Measurements from ENCODE around the gene HYAL2. TPM values are rescaled to one million over a fixed set of nuclear protein-coding genes. Genes with fewer than 3 reads are reported as not detected.

Gene HYAL2
- total RNA-seq, 2 experiments from 2014 or later: 1.5 to 2.1 TPM

- Mint-ChIP-seq H3K36me3 (ENCODE audit: low read depth) (peaks cover 16% of the 10 kb centered on the region), H3K4me1 (ENCODE audit: low read depth) (peaks cover 43% of the 10 kb centered on the region), H3K27ac (peak overlapping the region; percentile 13), H3K27me3 (ENCODE audit: low read depth) (no peaks in the 10 kb centered on the region), H3K4me3 (peak overlapping the region; percentile 97), H3K9me3 (no peaks in the 10 kb centered on the region)
- CTCF ChIA-PET: interaction anchor here (1.3 kb wide), 1 partner anchor 10 kb away, joined by 5 read pairs; no protein-coding TSS in a partner anchor
- intact Hi-C loops (cut with micrococcal nuclease): loop anchor here (10.0 kb wide), 1 partner anchor 1027 kb away; the partner anchor contains the start of gene MANF
- DNase-seq: no peak
Observed at GRCh38 chr3:50357481-50357880, 34.9 kb upstream of the HYAL2 start.

- Mint-ChIP-seq H3K9me3 (no peaks in the 10 kb centered on the region), H3K4me3 (no peak overlapping the region), H3K27ac (no peak overlapping the region), H3K27me3 (ENCODE audit: low read depth) (no peaks in the 10 kb centered on the region), H3K36me3 (ENCODE audit: low read depth) (peaks cover 18% of the 10 kb centered on the region), H3K4me1 (ENCODE audit: low read depth) (peaks cover 48% of the 10 kb centered on the region)
- intact Hi-C loops (cut with micrococcal nuclease): loop anchor here (10.0 kb wide), 1 partner anchor 1028 kb away; the partner anchor contains the start of gene MANF
- CTCF ChIA-PET: interaction anchor here (1.5 to 1.6 kb wide), 2 partner anchors 11 to 185 kb away, joined by 4 to 6 read pairs; partner anchors contain the start of gene ZMYND10
- DNase-seq: no peak
Observed at GRCh38 chr3:50356553-50356952, 34.0 kb upstream of the HYAL2 start.

- CTCF ChIA-PET: interaction anchor here (1.5 to 1.6 kb wide), 2 partner anchors 11 to 186 kb away, joined by 4 to 6 read pairs; partner anchors contain the start of gene ZMYND10
- H3K4me1 Mint-ChIP-seq (ENCODE audit: low read depth): peaks cover 54% of the 10 kb centered on the region
- H3K9me3 Mint-ChIP-seq: no peaks in the 10 kb centered on the region
- no peak overlapping the region for H3K4me3 Mint-ChIP-seq
- no peak for DNase-seq
- H3K27ac Mint-ChIP-seq: peak overlapping the region; percentile 13
- intact Hi-C loops (cut with micrococcal nuclease): loop anchor here (10.0 kb wide), 1 partner anchor 1029 kb away; the partner anchor contains the start of gene MANF
- H3K27me3 Mint-ChIP-seq (ENCODE audit: low read depth): no peaks in the 10 kb centered on the region
- H3K36me3 Mint-ChIP-seq (ENCODE audit: low read depth): peaks cover 18% of the 10 kb centered on the region
Observed at GRCh38 chr3:50355829-50356552, 33.4 kb upstream of the HYAL2 start.

- Mint-ChIP-seq H3K4me3 (no peak overlapping the region), H3K36me3 (ENCODE audit: low read depth) (peaks cover 18% of the 10 kb centered on the region), H3K27me3 (ENCODE audit: low read depth) (no peaks in the 10 kb centered on the region), H3K9me3 (no peaks in the 10 kb centered on the region), H3K4me1 (ENCODE audit: low read depth) (peaks cover 56% of the 10 kb centered on the region), H3K27ac (no peak overlapping the region)
- CTCF ChIA-PET: interaction anchor here (1.2 kb wide), 1 partner anchor 30 kb away, joined by 3 read pairs; no protein-coding TSS in a partner anchor
- intact Hi-C loops (cut with micrococcal nuclease): loop anchor here (10.0 kb wide), 1 partner anchor 1030 kb away; the partner anchor contains the start of gene MANF
- no peak for DNase-seq
Observed at GRCh38 chr3:50354850-50355249, 32.3 kb upstream of the HYAL2 start.

GRCh38 chr3:50354186-50354764, 31.7 kb upstream of the HYAL2 start:
- no peak overlapping the region for H3K27ac Mint-ChIP-seq
- no peak for DNase-seq
- intact Hi-C loops (cut with micrococcal nuclease): loop anchor here (10.0 kb wide), 1 partner anchor 1031 kb away; the partner anchor contains the start of gene MANF
- CTCF ChIA-PET: interaction anchor here (1.2 to 1.5 kb wide), 4 partner anchors 10 to 195 kb away, joined by 3 to 5 read pairs (median 3); no protein-coding TSS in a partner anchor
- H3K4me3 Mint-ChIP-seq: no peak overlapping the region
- H3K36me3 Mint-ChIP-seq (ENCODE audit: low read depth): peaks cover 17% of the 10 kb centered on the region
- H3K4me1 Mint-ChIP-seq (ENCODE audit: low read depth): peaks cover 56% of the 10 kb centered on the region
- H3K9me3 Mint-ChIP-seq: no peaks in the 10 kb centered on the region
- no peaks in the 10 kb centered on the region for H3K27me3 Mint-ChIP-seq (ENCODE audit: low read depth)

- no peaks in the 10 kb centered on the region for H3K27me3 Mint-ChIP-seq (ENCODE audit: low read depth)
- peaks cover 18% of the 10 kb centered on the region for H3K36me3 Mint-ChIP-seq (ENCODE audit: low read depth)
- intact Hi-C loops (cut with micrococcal nuclease): loop anchor here (10.0 kb wide), 1 partner anchor 1031 kb away; the partner anchor contains the start of gene MANF
- DNase-seq: no peak
- peaks cover 63% of the 10 kb centered on the region for H3K4me1 Mint-ChIP-seq (ENCODE audit: low read depth)
- CTCF ChIA-PET: interaction anchor here (0.9 to 1.6 kb wide), 7 partner anchors 8 to 196 kb away, joined by 3 to 5 read pairs (median 3); no protein-coding TSS in a partner anchor
- no peak overlapping the region for H3K27ac Mint-ChIP-seq
- H3K4me3 Mint-ChIP-seq: no peak overlapping the region
- no peaks in the 10 kb centered on the region for H3K9me3 Mint-ChIP-seq
Observed at GRCh38 chr3:50353245-50354004, 30.9 kb upstream of the HYAL2 start.

GRCh38 chr3:50352781-50353180, 30.2 kb upstream of the HYAL2 start:
- Mint-ChIP-seq H3K36me3 (ENCODE audit: low read depth) (peaks cover 16% of the 10 kb centered on the region), H3K9me3 (no peaks in the 10 kb centered on the region), H3K4me3 (no peak overlapping the region), H3K4me1 (ENCODE audit: low read depth) (peaks cover 63% of the 10 kb centered on the region), H3K27me3 (ENCODE audit: low read depth) (no peaks in the 10 kb centered on the region), H3K27ac (no peak overlapping the region)
- intact Hi-C loops (cut with micrococcal nuclease): loop anchor here (10.0 kb wide), 1 partner anchor 1032 kb away; the partner anchor contains the start of gene MANF
- peak; percentile 24 for DNase-seq
- CTCF ChIA-PET: interaction anchor here (0.9 to 1.6 kb wide), 5 partner anchors 8 to 190 kb away, joined by 3 to 4 read pairs (median 3); no protein-coding TSS in a partner anchor

- Mint-ChIP-seq H3K9me3 (no peaks in the 10 kb centered on the region), H3K36me3 (ENCODE audit: low read depth) (peaks cover 14% of the 10 kb centered on the region), H3K27me3 (ENCODE audit: low read depth) (no peaks in the 10 kb centered on the region), H3K27ac (peak overlapping the region; percentile 97), H3K4me3 (peak overlapping the region; percentile 97), H3K4me1 (ENCODE audit: low read depth) (peaks cover 61% of the 10 kb centered on the region)
- intact Hi-C loops (cut with micrococcal nuclease): loop anchor here (1.0 to 10.0 kb wide), 4 partner anchors 8 to 1033 kb away; partner anchors contain the start of genes HEMK1, HYAL3, MANF and NAA80
- CTCF ChIA-PET: interaction anchor here (3.4 kb wide), 1 partner anchor 14 kb away, joined by 14 read pairs; no protein-coding TSS in a partner anchor
- DNase-seq: peak; percentile 19
Observed at GRCh38 chr3:50351323-50351697, 28.8 kb upstream of the HYAL2 start.

- intact Hi-C loops (cut with micrococcal nuclease): loop anchor here (1.0 to 10.0 kb wide), 7 partner anchors 9 to 1034 kb away; partner anchors contain the start of genes HEMK1, HYAL3, IFRD2 and MANF
- H3K27me3 Mint-ChIP-seq (ENCODE audit: low read depth): no peaks in the 10 kb centered on the region
- H3K9me3 Mint-ChIP-seq: no peaks in the 10 kb centered on the region
- H3K4me3 Mint-ChIP-seq: peak within 1 kb of the TSS; percentile 97
- CTCF ChIA-PET: interaction anchor here (0.8 to 4.1 kb wide), 5 partner anchors 10 to 226 kb away, joined by 3 to 29 read pairs (median 6); partner anchors contain the start of gene RASSF1
- DNase-seq: peak; percentile 99
- H3K27ac Mint-ChIP-seq: peak within 1 kb of the TSS; percentile 97
- peaks cover 14% of the 10 kb centered on the region for H3K36me3 Mint-ChIP-seq (ENCODE audit: low read depth)
- H3K4me1 Mint-ChIP-seq (ENCODE audit: low read depth): peaks cover 59% of the 10 kb centered on the region
Observed at GRCh38 chr3:50350527-50351322, 28.2 kb upstream of the HYAL2 start, which contains the start of the genes CYB561D2 and NPRL2. Gene CYB561D2, plus strand, starts transcription at chr3:50350862. Its CDS starts 572 bp downstream, at chr3:50351434. Gene NPRL2, minus strand, starts transcription at chr3:50350775. Its CDS starts 123 bp downstream, at chr3:50350652.

GRCh38 chr3:50350213-50350526, 27.6 kb upstream of the HYAL2 start:
- H3K9me3 Mint-ChIP-seq: no peaks in the 10 kb centered on the region
- DNase-seq: no peak
- intact Hi-C loops (cut with micrococcal nuclease): loop anchor here (1.0 to 10.0 kb wide), 5 partner anchors 13 to 1035 kb away; partner anchors contain the start of genes HEMK1, IFRD2 and MANF
- peak overlapping the region; percentile 97 for H3K27ac Mint-ChIP-seq
- CTCF ChIA-PET: interaction anchor here (0.8 to 4.1 kb wide), 5 partner anchors 9 to 226 kb away, joined by 3 to 29 read pairs (median 6); partner anchors contain the start of gene RASSF1
- no peaks in the 10 kb centered on the region for H3K27me3 Mint-ChIP-seq (ENCODE audit: low read depth)
- peaks cover 14% of the 10 kb centered on the region for H3K36me3 Mint-ChIP-seq (ENCODE audit: low read depth)
- H3K4me1 Mint-ChIP-seq (ENCODE audit: low read depth): peaks cover 58% of the 10 kb centered on the region
- peak overlapping the region; percentile 97 for H3K4me3 Mint-ChIP-seq
